Keratinocyte (primary cell): ENCODE results near the gene MKRN2. TPM values are rescaled to one million over a fixed set of nuclear protein-coding genes. Genes with fewer than 3 reads are reported as not detected.

ENCODE experiments used
- DNase-seq: peaks from one replicate; pipeline ENCODE4 v3.0.0-alpha.2; 2011; ENCODE audit warnings: low read depth, missing footprints, low spot score
- FAIRE-seq: peaks from 2 replicates; lab custom pipeline; 2011; peaks lifted over from hg19 to GRCh38; lab: Jason Lieb, UNC
- H2AFZ ChIP-seq: 2 replicates; pipeline ENCODE4 v1.6.0; 2012; ENCODE audit warnings: low read length, control low read depth, inconsistent platforms; ENCODE audit not compliant: control insufficient read depth
- H3K27ac ChIP-seq: 2 replicates; pipeline ENCODE4 v1.5.1; 2011; ENCODE audit warnings: low read length; ENCODE audit not compliant: control insufficient read depth, insufficient read depth
- H3K27me3 ChIP-seq: 3 replicates; pipeline ENCODE4 v1.6.0; 2011; ENCODE audit warnings: low read length; ENCODE audit not compliant: control insufficient read depth, insufficient read depth; ENCODE audit errors: extremely low read depth
- H3K36me3 ChIP-seq, 2 experiments: 2 replicates in 1 of 2; 3 replicates in 1 of 2; pipeline ENCODE4 v1.5.1; 2011; ENCODE audit warnings: low read length in 2 of 2, mild to moderate bottlenecking in 1 of 2; ENCODE audit not compliant: control insufficient read depth in 2 of 2, insufficient read depth in 2 of 2; ENCODE audit errors: extremely low read depth in 1 of 2
- H3K4me1 ChIP-seq: 3 replicates; pipeline ENCODE4 v1.5.1; 2011; ENCODE audit warnings: low read length; ENCODE audit not compliant: control insufficient read depth, insufficient read depth; ENCODE audit errors: extremely low read depth
- H3K4me2 ChIP-seq: 3 replicates; pipeline ENCODE4 v1.6.0; 2011; ENCODE audit warnings: low read depth, low read length; ENCODE audit not compliant: control insufficient read depth, insufficient read depth; ENCODE audit errors: extremely low read depth
- H3K4me3 ChIP-seq, 3 experiments: fragments of 200-600 bp in 1 of 3; sonication (generic) in 1 of 3; 2 replicates in 2 of 3; 3 replicates in 1 of 3; pipeline ENCODE4 v1.5.1; 2011 to 2016; ENCODE audit warnings: low read length in 3 of 3, mild to moderate bottlenecking in 3 of 3, control low read depth in 2 of 3, inconsistent platforms in 1 of 3, low read depth in 1 of 3, mixed read lengths in 1 of 3, mixed run types in 1 of 3, moderate library complexity in 1 of 3; ENCODE audit not compliant: control insufficient read depth in 2 of 3, insufficient read depth in 2 of 3; ENCODE audit errors: extremely low read depth in 1 of 3
- H3K79me2 ChIP-seq: 2 replicates; pipeline ENCODE4 v1.6.0; 2012; ENCODE audit warnings: low read length; ENCODE audit not compliant: control insufficient read depth, insufficient read depth
- H3K9ac ChIP-seq: 3 replicates; pipeline ENCODE4 v1.6.0; 2011; ENCODE audit warnings: low read length; ENCODE audit not compliant: control insufficient read depth, insufficient read depth; ENCODE audit errors: extremely low read depth
- H3K9me1 ChIP-seq: 3 replicates; pipeline ENCODE4 v1.6.0; 2011; ENCODE audit warnings: low read length; ENCODE audit not compliant: control insufficient read depth, insufficient read depth; ENCODE audit errors: extremely low read depth
- H3K9me3 ChIP-seq: 2 replicates; pipeline ENCODE4 v1.5.1; 2012; ENCODE audit warnings: low read depth, low read length; ENCODE audit not compliant: control insufficient read depth
- H4K20me1 ChIP-seq: 3 replicates; pipeline ENCODE4 v1.6.0; 2011; ENCODE audit warnings: low read length; ENCODE audit not compliant: control insufficient read depth, insufficient read depth; ENCODE audit errors: extremely low read depth
- EZH2 ChIP-seq: IDR thresholded peaks from one replicate; pipeline ENCODE4 v1.6.1; 2012; ENCODE audit warnings: inconsistent platforms, mild to moderate bottlenecking, low read length, moderate library complexity
- dilution Hi-C: fragments of 300-500 bp; cut with MboI; formaldehyde crosslinking; loops from one replicate; pipeline ENCODE4 v1.7.0; 2020; ENCODE audit warnings: low sequenced_read_pairs; ENCODE audit not compliant: extremely low pct_ligation_motif_present
- polyA plus RNA-seq, 5 experiments: library from polyadenylated mRNA; depleted of rRNA in 3 of 5; stranded (reverse) in 3 of 5; stranded (forward) in 1 of 5; unstranded in 1 of 5; fragments of >200 nt; gene quantifications; 1 replicate in 1 of 5; 2 replicates in 3 of 5; 3 replicates in 1 of 5; pipeline versions ENCODE4 v1.2.1 to v1.2.3, GENCODE V29; 2011 to 2012; ENCODE audit warnings: missing spikeins in 2 of 5, low read depth in 1 of 5, low replicate concordance in 1 of 5
- TF ChIP-seq, protein P1 (sequence below), 3 experiments: IDR thresholded peaks in 1 of 3; conservative IDR thresholded peaks in 1 of 3; optimal IDR thresholded peaks in 1 of 3; 2 replicates in 2 of 3; 3 replicates in 1 of 3; pipeline versions ENCODE3 to v1.5.1; 2011; ENCODE audit warnings: low read length in 3 of 3, mild to moderate bottlenecking in 3 of 3, moderate library complexity in 2 of 3, control low read depth in 1 of 3, inconsistent platforms in 1 of 3; ENCODE audit not compliant: insufficient read depth in 2 of 3; ENCODE audit errors: extremely low read depth in 1 of 3

The MKRN2 gene
- polyA plus RNA-seq, 1 donor (not counting 4 experiments of a cell fraction or from before 2014, with no cell fraction given) = 31.8 TPM

DNA sequence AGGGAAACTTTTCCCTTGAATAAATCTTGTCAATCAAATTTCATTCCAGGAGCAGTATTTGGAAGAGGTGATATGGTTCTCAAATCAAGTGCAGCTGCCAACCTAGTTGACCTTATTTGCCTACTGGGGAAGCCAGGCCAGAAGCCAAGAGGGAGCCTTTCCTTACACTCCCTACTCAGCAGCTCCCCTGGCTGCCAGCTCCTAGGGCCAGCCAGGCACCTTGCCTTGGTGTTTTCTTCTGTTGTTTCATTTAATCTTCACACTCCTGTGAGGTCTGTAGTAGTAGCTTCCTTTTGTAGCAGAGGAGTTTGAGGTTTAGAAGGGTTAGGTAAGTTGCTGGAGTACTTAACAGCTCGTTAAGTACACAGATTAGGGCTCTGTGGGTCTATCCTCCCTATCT is 34.2 kb upstream of the MKRN2 start:
- H3K9ac ChIP-seq = no peak overlapping the region
- no peaks in the 10 kb centered on the region for H3K9me3 ChIP-seq
- TF ChIP-seq EZH2 = no peak
- TF ChIP-seq, protein P1, sequence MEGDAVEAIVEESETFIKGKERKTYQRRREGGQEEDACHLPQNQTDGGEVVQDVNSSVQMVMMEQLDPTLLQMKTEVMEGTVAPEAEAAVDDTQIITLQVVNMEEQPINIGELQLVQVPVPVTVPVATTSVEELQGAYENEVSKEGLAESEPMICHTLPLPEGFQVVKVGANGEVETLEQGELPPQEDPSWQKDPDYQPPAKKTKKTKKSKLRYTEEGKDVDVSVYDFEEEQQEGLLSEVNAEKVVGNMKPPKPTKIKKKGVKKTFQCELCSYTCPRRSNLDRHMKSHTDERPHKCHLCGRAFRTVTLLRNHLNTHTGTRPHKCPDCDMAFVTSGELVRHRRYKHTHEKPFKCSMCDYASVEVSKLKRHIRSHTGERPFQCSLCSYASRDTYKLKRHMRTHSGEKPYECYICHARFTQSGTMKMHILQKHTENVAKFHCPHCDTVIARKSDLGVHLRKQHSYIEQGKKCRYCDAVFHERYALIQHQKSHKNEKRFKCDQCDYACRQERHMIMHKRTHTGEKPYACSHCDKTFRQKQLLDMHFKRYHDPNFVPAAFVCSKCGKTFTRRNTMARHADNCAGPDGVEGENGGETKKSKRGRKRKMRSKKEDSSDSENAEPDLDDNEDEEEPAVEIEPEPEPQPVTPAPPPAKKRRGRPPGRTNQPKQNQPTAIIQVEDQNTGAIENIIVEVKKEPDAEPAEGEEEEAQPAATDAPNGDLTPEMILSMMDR (optimal IDR thresholded peaks at IDR 0.05 in 1 of 3, IDR thresholded peaks at IDR 0.05 in 1 of 3, conservative IDR thresholded peaks at IDR 0.05 in 1 of 3; ENCODE audit: extremely low read depth in 1 of 3, insufficient read depth in 2 of 3, low read length in 3 of 3) = no peak
- no peak overlapping the region for H3K27ac ChIP-seq
- dilution Hi-C loops = no loop called here
- no peaks in the 10 kb centered on the region for H3K4me1 ChIP-seq
- no peaks in the 10 kb centered on the region for H3K79me2 ChIP-seq
- H3K27me3 ChIP-seq = no peaks in the 10 kb centered on the region
- peaks cover 3 to 16% of the 10 kb centered on the region in 2 experiments for H3K36me3 ChIP-seq
- no peak overlapping the region for H2AFZ ChIP-seq
- H4K20me1 ChIP-seq = no peaks in the 10 kb centered on the region
- no peak for DNase-seq
- H3K4me2 ChIP-seq = no peak overlapping the region
- FAIRE-seq = no peak
- H3K4me3 ChIP-seq = no peak overlapping the region
- H3K9me1 ChIP-seq = peaks cover 2% of the 10 kb centered on the region

DNA sequence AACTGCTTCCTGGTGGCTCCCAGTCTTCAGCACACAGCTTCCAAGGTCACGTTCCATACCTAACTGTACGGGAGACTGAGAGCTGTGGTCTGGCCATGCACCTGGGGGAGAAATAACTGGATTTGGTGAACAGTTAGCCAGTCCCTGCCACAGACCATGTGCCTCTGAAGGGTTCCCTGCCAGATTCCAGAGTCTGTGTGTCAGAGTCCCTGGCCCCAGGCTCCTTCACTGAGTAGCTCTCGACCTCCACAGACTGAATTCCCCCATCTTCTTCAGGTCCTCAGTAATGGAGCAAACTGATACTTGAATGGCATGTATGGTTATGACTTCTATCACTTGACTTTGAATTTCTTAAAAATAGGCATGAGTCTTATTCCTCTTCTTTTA is 29.1 kb upstream of the MKRN2 start:
- FAIRE-seq (no peak), DNase-seq (no peak)
- no peak for TF ChIP-seq EZH2
- TF ChIP-seq, protein P1 (optimal IDR thresholded peaks at IDR 0.05 in 1 of 3, IDR thresholded peaks at IDR 0.05 in 1 of 3, conservative IDR thresholded peaks at IDR 0.05 in 1 of 3; ENCODE audit: extremely low read depth in 1 of 3, insufficient read depth in 2 of 3, low read length in 3 of 3) = no peak
- dilution Hi-C loops = no loop called here
- H3K4me2 ChIP-seq = no peak overlapping the region
- H3K9me3 ChIP-seq = no peaks in the 10 kb centered on the region
- no peaks in the 10 kb centered on the region for H3K4me1 ChIP-seq
- peaks cover 15 to 27% of the 10 kb centered on the region in 2 experiments for H3K36me3 ChIP-seq
- H3K27me3 ChIP-seq = no peaks in the 10 kb centered on the region
- H4K20me1 ChIP-seq = no peaks in the 10 kb centered on the region
- H2AFZ ChIP-seq = no peak overlapping the region
- peaks cover under 1% of the 10 kb centered on the region for H3K9me1 ChIP-seq
- no peak overlapping the region for H3K9ac ChIP-seq
- no peak overlapping the region for H3K27ac ChIP-seq
- H3K79me2 ChIP-seq = no peaks in the 10 kb centered on the region
- no peak overlapping the region for H3K4me3 ChIP-seq
